HG03175 (cell line): ENCODE data around the gene IL15RA.
A peak's percentile ranks its signal among the peaks of the same experiment; 100 is the strongest.
"Not testable (repeated sequence)": the region's sequence is repeated elsewhere in the genome, so short reads cannot be mapped to it uniquely, and the experiment has no call there.

ENCODE experiments used
- ATAC-seq: cut with Tn5 transposase; IDR thresholded peaks from one replicate; pipeline ENCODE4 v1.9.1; 2021; ENCODE audit warnings: mild to moderate bottlenecking, moderate library complexity; ENCODE audit not compliant: unreplicated experiment

Gene IL15RA

DNA sequence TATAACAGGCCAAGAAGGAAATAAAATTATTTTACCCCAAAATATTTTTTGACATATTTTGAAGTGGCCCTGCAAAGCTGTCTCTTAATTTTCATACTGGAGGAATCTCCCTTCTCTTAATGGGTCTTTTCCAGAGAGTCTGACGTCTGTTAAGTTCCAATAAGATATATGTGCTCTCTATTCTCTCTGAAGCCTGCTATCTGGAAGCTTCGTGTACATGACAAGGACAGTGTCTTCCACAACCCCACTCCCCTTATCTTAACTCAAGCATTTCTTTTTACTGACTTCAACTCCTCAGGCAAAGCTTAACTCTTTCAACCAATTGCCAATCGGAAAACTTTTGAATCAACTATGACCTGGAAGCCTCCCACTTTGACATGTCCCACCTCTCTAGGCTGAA lies 29.2 kb upstream of the IL15RA start:
- ATAC-seq = no peak

DNA sequence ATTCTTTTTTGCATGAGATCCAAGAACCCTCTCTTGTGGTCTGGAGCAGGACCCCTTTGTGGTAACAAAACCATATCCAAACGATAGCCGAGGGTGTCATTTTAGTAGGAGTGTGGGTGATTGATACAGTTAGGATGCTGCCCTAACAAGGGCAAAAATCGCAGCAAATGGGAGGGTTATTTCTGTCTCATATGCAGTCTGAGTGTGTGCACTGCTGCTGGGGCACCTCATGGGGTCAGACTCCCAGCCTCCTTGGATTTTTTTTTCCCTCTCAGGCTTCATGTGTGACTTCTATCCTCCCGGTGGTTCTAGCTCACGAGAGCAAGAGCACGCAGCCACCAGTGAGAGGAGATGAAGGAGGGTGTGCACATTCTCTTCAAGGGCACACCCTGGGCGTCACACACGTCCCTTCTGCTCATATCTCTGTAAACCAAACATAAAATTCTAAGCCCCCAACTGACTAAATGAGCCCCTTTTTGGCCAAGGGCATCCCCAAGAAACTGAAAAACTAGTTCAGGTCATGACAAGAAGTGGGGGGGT lies 28.6 kb upstream of the IL15RA start:
- no peak for ATAC-seq

DNA sequence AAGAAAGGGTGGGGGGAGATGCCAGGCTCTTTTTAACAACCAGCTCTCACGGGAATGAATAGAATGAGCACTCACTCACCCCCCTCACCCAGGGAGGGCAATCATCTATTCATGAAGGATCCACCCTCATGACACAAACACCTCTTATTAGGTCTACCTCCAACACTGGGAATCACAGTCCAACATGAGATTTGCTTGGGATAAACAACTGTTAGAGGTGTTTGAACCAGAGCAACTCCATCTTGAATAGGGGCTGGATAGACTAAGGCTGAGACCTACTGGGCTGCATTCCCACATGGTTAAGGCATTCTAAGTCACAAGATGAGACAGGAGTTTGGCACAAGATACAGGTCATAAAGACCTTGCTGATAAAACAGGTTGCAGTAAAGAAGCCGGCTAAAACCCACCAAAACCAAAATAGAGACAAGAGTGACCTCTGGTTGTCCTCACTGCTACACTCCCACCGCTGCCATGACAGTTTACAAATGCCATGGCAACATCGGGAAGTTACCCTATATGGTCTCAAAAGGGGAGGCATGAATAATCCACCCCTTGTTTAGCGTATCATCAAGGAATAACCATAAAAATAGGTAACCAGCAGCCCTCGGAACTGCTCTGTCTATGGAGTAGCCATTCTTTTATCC lies 27.9 kb upstream of the IL15RA start:
- not testable (repeated sequence) for ATAC-seq

DNA sequence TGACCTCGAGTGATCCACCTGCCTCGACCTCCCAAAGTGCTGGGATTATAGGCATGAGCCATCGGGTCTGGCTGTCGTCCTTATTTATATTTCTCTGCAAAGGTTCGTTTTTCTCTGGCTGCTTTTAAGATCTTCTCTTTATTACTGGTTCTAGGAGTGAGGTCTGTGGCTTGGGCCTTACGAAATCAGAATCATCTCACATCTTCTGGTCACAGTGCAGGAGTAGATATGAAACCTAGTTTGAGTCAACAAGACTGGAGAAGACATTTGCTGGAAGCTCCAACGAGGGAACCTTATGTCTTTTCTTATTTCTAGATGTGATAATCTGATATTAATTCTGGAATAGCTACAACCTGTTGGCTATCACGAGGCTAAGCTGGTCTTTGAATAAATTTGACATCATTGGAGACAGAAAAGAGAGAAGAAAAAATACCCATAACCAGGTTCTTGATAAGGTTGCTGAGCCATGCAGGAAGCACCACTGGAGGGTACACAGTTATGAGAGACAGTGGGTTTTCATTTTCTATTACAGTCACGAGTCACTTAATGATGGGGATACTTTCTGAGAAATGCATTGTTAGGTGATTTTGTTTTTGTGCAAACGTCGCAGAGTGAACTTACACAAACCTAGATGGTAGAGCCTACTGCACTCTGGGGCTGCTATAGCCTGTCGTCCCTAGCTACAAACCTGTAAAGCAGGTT lies 25.6 kb upstream of the IL15RA start:
- peak; percentile 53 for ATAC-seq

DNA sequence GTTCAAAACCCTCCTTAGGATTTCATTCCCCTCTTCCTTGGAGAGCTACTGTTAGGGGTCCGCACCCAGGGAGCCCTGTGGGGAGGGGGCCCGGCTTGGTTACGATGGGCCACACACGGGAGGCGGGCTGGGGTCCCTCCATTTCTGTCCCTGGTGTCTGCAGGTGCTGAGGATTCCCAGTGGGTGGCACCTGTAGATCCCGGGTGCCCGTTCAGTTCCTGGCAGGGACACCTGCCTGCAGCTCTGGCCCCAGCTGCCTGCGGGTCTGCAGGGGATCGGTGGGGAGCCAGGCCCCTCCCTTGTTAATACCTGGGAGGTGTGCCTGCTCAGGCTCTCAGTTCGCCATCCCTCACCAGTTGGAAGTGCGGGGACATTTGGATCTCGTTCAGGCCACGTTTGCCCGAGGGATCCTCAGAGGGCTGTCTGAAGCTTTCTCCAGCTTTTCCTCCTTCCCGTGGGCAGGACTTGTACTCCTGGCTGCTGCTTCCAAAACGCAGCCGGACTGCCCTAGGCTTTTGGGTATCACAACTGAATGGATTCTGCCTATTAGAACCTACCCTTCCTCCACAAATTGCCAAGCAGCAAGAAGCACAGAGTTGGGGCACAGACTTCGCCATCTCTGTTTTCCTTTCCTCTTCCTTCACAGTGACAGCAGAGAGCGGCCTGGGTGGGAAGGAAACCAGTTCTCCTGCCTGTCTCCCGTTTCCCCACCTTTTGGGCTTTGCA lies 22.3 kb upstream of the IL15RA start:
- no peak for ATAC-seq

DNA sequence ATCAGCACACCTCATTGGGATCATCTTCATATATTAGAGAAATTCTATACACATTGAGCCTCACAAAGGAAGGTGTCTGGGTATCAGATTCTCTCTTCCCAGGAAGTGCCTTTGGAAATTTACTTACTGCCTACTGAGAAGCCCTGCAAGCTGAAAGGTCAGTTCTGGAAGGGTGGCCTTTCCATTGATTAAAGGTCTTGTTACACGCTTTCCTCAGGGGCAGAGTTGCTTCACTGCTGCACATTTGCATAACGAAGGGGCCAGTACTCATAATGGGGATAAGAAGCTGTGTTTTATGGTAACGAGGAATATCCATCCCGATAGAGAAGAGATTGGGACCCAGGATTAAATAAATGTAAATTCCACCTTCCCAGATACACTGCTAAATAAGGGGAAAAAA lies 19.4 kb upstream of the IL15RA start:
- no peak for ATAC-seq

DNA sequence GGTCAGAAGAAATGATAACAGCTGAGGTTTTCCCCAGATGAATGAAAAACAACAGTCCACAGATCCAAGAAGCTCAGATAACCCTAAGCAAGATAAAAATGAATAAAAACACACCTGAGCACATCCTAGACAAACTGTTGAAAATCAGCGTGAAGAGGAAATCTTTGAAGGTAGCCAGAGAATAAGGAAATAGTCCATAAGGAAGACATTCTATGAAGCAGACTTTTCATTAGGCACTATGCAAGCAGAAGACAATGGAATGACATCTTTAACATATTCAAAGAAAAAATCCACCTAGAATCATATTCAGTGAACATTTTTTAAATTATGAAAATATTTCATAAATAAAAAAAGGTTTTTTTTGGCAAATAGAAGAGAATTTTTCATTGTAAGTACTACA lies 15.1 kb upstream of the IL15RA start:
- no peak for ATAC-seq

DNA sequence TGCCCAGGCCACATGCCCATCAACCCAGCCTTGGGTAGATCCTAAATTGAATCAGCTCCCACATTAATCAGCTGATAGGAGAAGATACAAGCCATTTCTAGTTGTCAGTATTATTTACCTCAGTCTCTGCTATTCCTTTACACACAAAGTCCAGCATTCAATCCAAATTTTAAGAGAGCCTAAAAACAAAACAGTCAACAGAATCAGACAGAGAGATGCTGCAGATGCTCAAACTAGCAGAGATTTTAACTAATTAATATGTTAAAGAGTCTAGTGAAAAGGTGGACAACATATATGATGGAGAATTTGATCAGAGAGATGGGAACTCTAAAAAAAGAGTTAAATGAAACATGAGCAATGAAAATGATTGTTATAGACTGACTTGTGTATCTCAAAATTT lies 14.4 kb upstream of the IL15RA start:
- ATAC-seq = no peak

DNA sequence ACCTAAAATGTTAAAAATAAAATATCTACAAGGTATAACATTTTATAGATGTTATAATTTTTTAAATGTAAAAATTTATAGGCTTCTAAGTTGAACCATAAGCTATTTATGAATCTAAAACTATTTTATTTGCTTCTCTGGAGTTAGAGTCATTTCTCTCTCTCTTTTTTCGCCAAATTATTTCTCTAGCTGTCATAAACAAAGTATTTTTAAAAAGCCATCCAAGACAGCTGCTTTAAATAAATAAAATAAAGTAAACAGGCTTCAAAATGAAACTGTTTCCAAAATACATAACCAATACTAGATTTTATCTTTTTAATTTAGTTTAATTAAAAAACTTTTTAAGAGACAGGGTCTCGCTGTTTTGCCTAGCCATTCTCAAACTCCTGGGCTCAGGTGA lies 12.4 kb upstream of the IL15RA start:
- ATAC-seq = no peak

DNA sequence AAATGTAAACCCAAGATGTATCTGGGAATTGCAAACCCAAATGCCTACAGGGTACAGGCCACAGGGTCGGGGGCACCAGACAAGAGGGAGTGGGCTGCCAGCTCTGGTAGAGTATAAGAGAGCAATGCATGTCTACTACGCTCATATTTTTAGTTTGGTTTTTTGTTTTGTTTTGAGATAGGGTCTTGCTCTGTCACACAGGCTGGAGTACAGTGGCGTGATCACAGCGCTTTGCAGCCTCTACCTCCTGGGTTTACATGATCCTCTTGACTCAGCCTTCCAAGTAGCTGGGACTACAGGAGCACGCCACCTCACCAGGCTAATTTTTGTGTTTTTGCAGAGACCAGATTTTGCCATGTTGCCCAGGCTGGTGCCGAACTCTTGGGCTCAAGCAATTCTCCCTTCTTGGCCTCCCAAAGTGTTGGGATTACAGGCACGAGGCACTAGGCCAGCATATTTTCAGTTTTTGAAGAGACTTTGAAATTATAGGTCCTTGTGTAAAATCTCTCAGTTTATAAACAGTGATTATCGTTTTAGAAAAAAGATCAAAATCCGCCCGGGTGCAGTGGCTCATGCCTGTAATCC lies 11.1 kb upstream of the IL15RA start:
- no peak for ATAC-seq

DNA sequence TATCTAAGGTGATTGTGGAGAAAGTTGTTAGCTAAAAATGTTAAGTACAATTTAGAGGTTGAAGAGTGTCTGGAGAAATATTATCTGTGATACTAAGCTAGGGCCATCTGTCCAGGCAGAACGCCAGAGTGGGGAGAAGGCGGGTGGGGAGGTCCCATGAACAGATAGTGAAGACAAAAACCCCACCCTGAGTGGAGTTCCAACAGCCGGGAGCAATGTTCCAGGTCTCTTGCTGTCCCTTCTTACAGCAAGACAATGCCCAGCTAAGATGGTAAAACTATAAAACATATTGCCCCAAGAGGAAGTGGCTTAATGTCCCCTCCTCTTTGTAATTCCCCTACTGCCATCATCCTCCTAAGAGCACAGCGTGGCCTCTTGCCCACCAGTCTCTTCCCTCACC lies 10.4 kb upstream of the IL15RA start:
- no peak for ATAC-seq

DNA sequence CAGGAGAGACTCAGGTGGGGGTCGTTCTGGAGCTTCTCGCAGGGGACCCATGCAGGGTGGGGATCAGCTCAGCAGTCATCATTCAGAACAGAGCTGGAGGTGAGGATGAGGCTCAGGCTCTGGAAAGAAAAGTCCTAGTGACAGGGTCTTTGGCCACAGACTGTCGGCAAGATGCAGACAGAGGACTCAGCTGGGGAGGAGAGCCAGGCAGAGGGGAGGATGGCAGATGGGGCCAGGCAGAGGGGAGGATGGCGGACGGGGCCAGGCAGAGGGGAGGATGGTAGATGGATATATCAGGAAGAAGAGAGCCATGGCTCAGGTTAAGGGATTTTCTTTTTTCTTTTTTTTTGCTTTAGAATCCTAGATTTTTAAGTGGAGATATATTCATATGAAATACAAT lies 7.7 kb upstream of the IL15RA start:
- no peak for ATAC-seq

DNA sequence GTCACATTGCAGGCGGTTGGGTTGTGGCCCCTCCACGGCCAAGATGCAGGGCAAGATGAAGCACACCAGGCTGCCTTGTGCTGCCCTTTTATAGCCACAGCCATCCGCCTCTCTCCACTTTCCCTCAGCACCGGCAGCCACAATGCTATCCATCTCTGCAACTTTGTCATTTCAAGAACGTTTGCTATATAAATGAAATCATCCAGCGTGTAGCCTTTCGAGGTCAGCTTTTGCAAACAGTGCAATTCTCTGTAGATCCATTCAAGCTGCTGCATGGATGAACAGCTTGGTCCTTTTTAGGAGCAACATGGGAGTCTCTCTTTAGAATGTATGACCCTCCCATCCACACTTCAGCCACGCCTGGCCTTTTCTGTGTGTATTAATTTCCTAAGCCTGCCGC lies 6.4 kb upstream of the IL15RA start:
- no peak for ATAC-seq

DNA sequence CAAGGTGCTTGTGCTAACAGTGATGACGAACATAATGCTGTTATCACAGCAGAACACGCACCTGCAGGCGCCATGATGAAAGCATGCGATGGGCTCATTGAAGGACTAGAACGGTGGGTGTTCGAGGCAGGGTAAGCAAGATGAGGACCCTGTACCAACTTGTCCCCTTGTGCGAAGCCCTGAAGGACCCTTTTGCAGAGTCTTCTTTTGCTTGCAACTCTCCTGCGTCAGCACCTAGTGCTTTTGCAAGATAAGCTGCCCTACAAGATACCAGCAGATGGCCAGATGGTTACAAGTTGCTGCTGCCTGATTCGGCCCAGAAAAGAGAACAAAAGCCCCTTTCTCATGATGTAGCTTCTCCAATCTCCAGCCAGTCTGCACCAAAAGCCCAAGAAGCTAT lies 4.2 kb upstream of the IL15RA start:
- no peak for ATAC-seq

DNA sequence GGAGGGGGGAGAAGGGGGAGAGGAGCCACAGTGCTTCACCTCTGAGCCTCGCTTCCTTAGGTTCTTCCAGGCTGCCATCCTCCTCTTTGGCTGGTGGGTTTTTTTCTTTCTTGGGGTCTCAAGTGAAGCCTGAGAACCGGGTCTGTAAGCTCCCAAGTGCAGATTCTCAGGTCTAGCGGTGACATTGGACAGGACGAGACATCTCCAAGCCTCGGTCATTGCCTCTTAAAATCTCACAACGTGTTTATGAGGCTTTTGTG lies 817 bp upstream of the IL15RA start:
- ATAC-seq = no peak

DNA sequence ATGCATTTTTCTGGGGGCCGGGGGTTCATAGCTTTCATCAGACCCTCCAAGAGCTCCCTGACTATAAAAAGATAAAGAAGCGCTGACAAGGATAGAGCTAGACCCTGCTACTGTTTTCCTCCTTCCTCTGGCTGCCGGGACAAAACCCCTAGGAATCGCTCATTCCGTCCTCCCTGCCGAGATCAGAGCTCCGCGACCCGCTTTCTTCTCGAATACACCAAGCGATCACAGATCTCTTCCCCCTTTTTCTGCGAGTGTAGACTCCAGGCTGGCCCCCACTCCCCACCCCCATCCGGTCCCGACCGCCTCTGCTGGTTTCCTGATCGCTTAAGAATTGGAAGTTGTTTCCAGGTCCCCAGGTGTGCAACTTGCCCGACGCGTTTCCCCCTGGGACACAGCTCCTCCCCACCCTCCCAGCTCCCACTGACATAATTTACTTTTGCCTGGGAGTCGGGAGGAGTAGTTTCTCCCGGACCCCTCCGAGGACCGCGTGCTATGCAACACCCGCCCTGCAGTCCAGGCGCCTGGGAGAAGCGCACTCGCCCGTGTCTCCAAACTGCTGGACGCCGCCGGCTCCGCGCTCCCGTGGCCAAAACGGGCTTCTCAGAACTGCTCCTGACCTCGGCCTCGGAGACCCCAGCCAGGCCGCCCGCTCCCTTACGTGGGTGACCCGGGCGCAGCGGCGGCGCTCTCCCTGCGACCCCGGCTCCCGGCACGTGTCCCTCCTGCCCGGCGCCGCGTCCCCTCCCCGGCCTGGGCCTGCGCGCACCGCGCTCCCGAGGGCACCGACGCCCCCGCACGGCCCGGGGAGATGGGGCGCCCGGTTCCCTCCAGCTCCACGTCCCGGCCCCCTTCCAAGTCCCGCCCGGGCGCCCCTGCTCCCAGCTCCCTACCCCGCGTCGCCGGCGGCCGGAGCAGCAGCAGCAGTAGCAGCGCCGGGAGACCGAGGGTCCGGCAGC lies 552 bp downstream of the IL15RA start:
- ATAC-seq = peak; percentile 12

DNA sequence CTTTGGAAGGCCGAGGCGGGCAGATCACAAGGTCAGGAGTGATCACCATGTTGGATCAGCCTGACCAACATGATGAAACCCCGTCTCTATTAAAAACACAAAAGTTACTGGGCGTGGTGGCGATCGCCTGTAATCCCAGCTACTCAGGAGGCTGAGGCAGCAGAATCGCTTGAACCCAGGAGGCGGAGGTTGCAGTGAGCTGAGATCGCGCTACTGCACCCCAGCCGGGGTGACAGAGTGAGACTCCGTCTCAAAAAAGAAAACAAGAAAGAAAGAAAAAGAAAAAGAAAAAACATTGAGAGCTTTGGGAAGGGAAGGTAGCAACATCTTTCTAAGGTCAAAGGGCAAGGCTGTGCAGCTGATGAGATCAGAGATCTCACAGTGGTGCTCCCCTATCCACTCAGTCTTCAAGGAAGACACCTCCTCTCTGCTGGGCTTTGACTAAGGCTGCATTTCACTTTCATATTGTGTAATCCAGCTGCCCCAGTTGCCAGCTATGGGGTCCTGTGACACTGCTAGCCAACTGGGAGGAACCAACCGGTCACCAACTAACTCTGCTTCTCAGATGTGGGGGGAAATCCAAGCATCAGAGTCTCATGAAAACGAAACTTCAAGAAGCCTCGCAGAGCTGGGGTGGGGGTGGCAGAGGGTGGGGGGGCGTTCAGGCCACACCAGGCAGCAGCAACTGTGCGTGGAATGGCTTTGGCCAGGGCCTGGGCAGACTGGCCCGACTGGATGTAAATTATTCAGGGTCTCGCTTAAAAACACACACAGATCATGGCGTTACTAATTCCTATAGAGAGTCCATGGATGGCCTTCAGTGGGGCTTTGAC lies 1.5 kb downstream of the IL15RA start:
- ATAC-seq = peak; percentile 68

DNA sequence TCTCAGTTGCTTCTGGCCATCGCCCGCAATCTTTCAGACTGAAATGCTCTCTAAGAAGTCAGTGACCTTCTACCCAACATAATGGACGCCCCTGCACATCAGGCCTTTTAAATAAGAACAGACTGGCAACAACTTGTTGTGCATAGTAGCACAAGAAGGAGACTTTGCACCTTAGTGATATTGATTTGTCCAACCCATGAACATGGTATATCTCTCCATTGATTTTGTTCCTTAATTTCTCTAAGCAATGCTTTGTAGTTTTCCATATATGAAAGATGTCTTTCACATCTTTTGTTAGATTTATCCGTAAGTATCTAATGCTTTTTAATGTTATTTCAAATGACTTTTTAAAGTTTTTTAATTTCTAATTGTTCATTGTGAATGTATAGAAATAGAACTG lies 4.3 kb downstream of the IL15RA start:
- no peak for ATAC-seq

DNA sequence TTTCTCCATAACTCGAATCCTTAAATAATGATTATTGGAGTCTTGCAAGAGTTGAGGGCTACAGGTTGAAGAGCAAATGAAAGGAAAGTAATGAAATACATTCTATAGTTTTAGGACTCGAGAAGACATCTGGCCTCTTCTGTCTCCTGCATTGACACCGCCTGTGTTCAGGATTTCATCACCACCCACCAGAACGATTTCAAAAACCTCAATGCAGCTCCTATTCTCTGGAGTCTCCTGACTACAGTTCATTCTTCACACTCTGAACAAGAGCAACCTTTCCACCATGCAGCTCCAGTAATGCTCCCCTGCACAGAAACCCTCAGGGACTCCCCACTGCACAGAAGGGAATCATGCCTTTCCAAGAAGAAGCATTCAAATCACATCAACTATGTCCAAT lies 5.5 kb downstream of the IL15RA start:
- no peak for ATAC-seq

DNA sequence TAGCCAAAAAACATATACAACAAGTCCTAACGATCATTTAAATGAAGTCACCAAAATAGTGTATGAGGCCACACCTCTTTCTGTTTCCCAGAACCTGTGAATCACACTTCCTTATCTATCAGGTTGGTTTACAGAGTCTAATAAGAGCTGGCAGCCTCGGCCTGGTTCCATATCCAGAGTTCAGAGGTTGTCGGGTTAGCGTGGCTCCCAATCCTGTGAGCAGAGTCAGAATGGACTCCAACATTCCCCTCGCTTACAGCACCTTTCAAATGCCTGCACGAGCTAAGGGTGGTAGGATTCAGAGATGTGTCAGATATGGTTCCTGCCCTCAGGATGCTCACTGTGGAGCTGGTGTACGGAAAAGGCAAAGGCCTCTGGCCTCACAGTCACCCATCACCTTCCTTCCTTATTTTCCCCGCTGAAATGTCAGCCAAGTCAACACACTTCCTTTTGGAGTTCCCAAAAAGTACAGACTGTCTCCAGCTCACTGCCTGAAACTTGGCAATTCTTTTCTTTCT lies 6.0 kb downstream of the IL15RA start:
- ATAC-seq = no peak
